ENCODE measurements around the gene TEX30.
"Not testable (repeated sequence)": the region's sequence is repeated elsewhere in the genome, so short reads cannot be mapped to it uniquely, and the experiment has no call there.

TEX30 gene

GRCh38 chr13:102792396-102792795, 18.8 kb upstream of the TEX30 start:
- Histone ChIP-seq H3K36me3 (peaks cover 10 to 51% (median 29%) of the 10 kb centered on the region in 3 donors), H3K4me3 (no peak overlapping the region), H3K27ac (no peak overlapping the region), H3K27me3 (no peaks in the 10 kb centered on the region), H3K9me3 (no peaks in the 10 kb centered on the region), H3K4me1 (peaks cover 0 to 2% (median 0%) of the 10 kb centered on the region in 4 donors)
- no peak for DNase-seq
- intact Hi-C loops (cut with DNase I; ENCODE audit: low total_unique reads), result loop anchor here (10.0 kb wide), 2 partner anchors 52 to 138 kb away; partner anchors contain the start of gene ERCC5
- no peak for TF ChIP-seq CTCF (IDR thresholded peaks at IDR 0.05)

GRCh38 chr13:102788683-102789082, 15.1 kb upstream of the TEX30 start:
- no peak for TF ChIP-seq CTCF (IDR thresholded peaks at IDR 0.05)
- Histone ChIP-seq H3K27ac (no peak overlapping the region), H3K9me3 (no peaks in the 10 kb centered on the region), H3K36me3 (peaks cover 10 to 69% (median 49%) of the 10 kb centered on the region in 3 donors), H3K4me1 (no peaks in the 10 kb centered on the region), H3K27me3 (no peaks in the 10 kb centered on the region), H3K4me3 (no peak overlapping the region)
- no peak for DNase-seq
- intact Hi-C loops (cut with DNase I; ENCODE audit: low total_unique reads), result no loop called here

GRCh38 chr13:102784483-102784882, 10.9 kb upstream of the TEX30 start:
- Histone ChIP-seq H3K27me3 (no peaks in the 10 kb centered on the region), H3K36me3 (peaks cover 0 to 37% (median 34%) of the 10 kb centered on the region in 3 donors), H3K4me1 (no peaks in the 10 kb centered on the region), H3K27ac (no peak overlapping the region), H3K9me3 (no peaks in the 10 kb centered on the region), H3K4me3 (no peak overlapping the region)
- TF ChIP-seq CTCF (IDR thresholded peaks at IDR 0.05), result no peak
- intact Hi-C loops (cut with DNase I; ENCODE audit: low total_unique reads), result no loop called here
- no peak for DNase-seq

GRCh38 chr13:102781591-102781990, 8.0 kb upstream of the TEX30 start:
- no peak for TF ChIP-seq CTCF (IDR thresholded peaks at IDR 0.05)
- Histone ChIP-seq H3K4me3 (no peak overlapping the region), H3K4me1 (no peaks in the 10 kb centered on the region), H3K36me3 (peaks cover 0 to 15% (median 13%) of the 10 kb centered on the region in 3 donors), H3K27me3 (no peaks in the 10 kb centered on the region), H3K27ac (no peak overlapping the region), H3K9me3 (no peaks in the 10 kb centered on the region)
- no peak for DNase-seq
- intact Hi-C loops (cut with DNase I; ENCODE audit: low total_unique reads), result no loop called here

- H3K27ac ChIP-seq; intact Hi-C loops (cut with DNase I; ENCODE audit: low total_unique reads); H3K4me3 ChIP-seq; H3K27me3 ChIP-seq; H3K9me3 ChIP-seq; DNase-seq; H3K4me1 ChIP-seq; H3K36me3 ChIP-seq: not testable (repeated sequence)
Observed at GRCh38 chr13:102780656-102781055, 7.1 kb upstream of the TEX30 start.

- Histone ChIP-seq H3K4me1 (no peaks in the 10 kb centered on the region), H3K27me3 (no peaks in the 10 kb centered on the region), H3K4me3 (no peak overlapping the region), H3K36me3 (peaks cover 0 to 3% (median 0%) of the 10 kb centered on the region in 3 donors), H3K9me3 (no peaks in the 10 kb centered on the region), H3K27ac (no peak overlapping the region)
- intact Hi-C loops (cut with DNase I; ENCODE audit: low total_unique reads), result no loop called here
- no peak for DNase-seq
- TF ChIP-seq CTCF (IDR thresholded peaks at IDR 0.05), result no peak
Observed at GRCh38 chr13:102779436-102780159, 6.0 kb upstream of the TEX30 start.
